Measurements from ENCODE around the gene SLIT1.

GRCh38 chr10:97078938-97079445 is 106.8 kb downstream of the SLIT1 start:
- TF ChIP-seq CTCF (IDR thresholded peaks at IDR 0.05; ENCODE audit: poor library complexity, severe bottlenecking) (no peak), EZH2 (IDR thresholded peaks at IDR 0.05; ENCODE audit: borderline replicate concordance, insufficient read depth, low read length, poor library complexity, severe bottlenecking) (no peak), POLR2AphosphoS5 (IDR thresholded peaks at IDR 0.05) (no peak), REST (IDR thresholded peaks at IDR 0.05; ENCODE audit: borderline replicate concordance) (no peak)

All from neural cell (in vitro differentiated cells).